AG10803 (cell line): ENCODE data around the gene PRSS2.
"Not testable (repeated sequence)": the region's sequence is repeated elsewhere in the genome, so short reads cannot be mapped to it uniquely, and the experiment has no call there.

Source experiments
- DNase-seq: peaks from one replicate; pipeline ENCODE4 v3.0.0; 2010; ENCODE audit warnings: low read depth
- H3K4me3 ChIP-seq: 2 replicates; pipeline ENCODE4 v1.5.1; 2011; ENCODE audit warnings: mild to moderate bottlenecking, low read length, control low read depth
- CTCF ChIP-seq: conservative IDR thresholded peaks from 2 replicates; pipeline ENCODE4 v1.5.1; 2011; ENCODE audit warnings: mild to moderate bottlenecking, low read length, control low read depth, inconsistent platforms

Gene PRSS2

DNA sequence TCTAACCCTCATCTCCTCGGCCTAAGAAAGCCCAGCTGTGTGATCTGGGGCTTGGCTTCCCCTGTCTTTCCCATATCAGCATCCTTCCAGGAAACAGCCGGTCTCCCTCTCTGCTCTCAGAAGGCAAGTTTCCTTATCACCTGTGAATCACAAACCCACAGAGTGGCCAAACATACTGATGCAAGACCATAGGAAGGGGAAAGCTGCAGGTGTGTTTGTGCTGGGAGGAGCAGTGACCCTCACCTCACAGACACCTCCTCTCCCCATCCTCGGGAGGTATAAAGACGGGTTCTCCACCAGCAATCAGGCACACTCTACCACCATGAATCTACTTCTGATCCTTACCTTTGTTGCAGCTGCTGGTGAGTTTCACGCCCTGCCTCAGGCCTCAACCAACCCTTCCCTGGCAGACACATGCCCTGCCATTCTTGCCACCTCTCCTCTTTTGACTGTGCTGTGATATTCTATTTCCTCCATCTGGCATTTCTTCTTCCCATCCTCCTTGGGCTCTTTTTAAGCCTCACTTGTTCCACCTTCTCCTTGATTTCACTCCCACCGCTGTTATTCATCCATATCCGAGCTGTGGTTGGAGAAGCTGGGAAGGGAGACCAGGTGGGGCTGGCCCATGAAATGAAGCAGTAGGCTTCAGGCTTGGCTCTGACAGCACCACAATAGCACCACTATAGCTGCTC is at the start of gene PRSS2:
Gene PRSS2 (plus strand): TSS at position 310 of the 692 bp plus-strand sequence. CDS start 13 bp downstream, at position 323.
- DNase-seq = no peak
- no peak within 1 kb of the TSS for H3K4me3 ChIP-seq
- TF ChIP-seq CTCF = no peak

- TF ChIP-seq CTCF = no peak
- DNase-seq = no peak
- H3K4me3 ChIP-seq = no peak overlapping the region
Observed at GRCh38 chr7:142720986-142721385, 49.8 kb upstream of the PRSS2 start.

DNA sequence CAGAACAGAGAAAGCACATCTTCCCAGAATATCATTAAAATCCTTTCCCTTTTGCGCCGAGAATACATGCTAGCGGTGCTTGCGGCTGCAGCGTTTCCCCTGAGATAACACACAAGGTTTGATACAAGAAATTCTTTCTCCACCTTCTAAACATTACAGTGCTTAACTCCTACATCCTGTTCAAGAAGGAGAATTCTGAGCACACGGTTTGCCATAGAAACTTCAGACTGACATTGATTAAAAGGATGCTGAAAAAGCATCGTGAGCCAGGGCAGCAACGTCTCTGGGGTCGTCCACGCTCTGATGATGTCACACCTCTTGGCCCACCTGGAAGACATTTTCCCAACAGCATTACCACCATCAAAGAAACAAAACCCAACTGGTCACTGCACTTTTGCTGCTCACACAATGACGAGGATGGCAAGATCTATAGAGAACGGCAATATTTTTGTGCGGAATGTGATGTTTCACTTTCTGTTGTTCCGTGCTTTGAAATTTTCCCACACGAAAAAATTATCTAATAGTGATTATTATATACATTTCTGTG is 48.4 kb upstream of the PRSS2 start:
- no peak for TF ChIP-seq CTCF
- no peak overlapping the region for H3K4me3 ChIP-seq
- DNase-seq = no peak

DNA sequence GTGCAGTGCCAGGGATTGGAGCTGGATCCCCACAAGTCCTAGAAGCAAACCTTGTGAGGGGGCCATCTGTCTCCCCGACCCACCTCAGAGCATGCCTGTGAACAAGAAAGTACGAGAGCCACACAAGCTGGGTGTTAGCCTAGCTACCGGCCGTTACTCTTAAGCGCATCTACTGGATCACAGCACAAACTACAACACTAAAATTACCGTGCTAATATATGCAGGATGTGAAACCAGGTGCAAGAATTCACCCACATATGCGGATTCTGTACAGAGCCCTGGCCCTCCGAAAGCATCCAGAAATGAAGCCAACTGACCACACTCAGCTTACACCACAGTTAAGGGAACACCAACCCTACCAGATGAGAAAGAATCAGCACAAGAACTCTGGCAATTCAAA is 37.5 kb upstream of the PRSS2 start:
- TF ChIP-seq CTCF = no peak
- H3K4me3 ChIP-seq = no peak overlapping the region
- DNase-seq = no peak

GRCh38 chr7:142739923-142740492 is 30.8 kb upstream of the PRSS2 start:
- DNase-seq = no peak
- peak; percentile 19; the same call in 1 of the 2 replicates for TF ChIP-seq CTCF

GRCh38 chr7:142740786-142741185 is 30.0 kb upstream of the PRSS2 start:
- no peak overlapping the region for H3K4me3 ChIP-seq
- TF ChIP-seq CTCF = no peak

More at GRCh38 chr7:142739923-142740492, 30.8 kb upstream of the PRSS2 start:
- no peak overlapping the region for H3K4me3 ChIP-seq

GRCh38 chr7:142741932-142742331 is 28.8 kb upstream of the PRSS2 start:
- DNase-seq, H3K4me3 ChIP-seq: not testable (repeated sequence)

More at GRCh38 chr7:142740786-142741185, 30.0 kb upstream of the PRSS2 start:
- no peak for DNase-seq
